WTC11 (cell line): ENCODE data around the gene NRXN3.

ENCODE experiments used
- CTCF ChIP-seq: fragments of 200-600 bp; IDR thresholded peaks from 2 replicates; pipeline ENCODE4 v1.8.0; 2022; ENCODE audit warnings: antibody characterized with exemption
- ESRRA ChIP-seq: sonication (generic); formaldehyde crosslinking; IDR thresholded peaks from 2 replicates; pipeline ENCODE4 v1.8.1; 2022; ENCODE audit warnings: mild to moderate bottlenecking, missing genetic modification reagents, borderline replicate concordance
- JUN ChIP-seq: sonication (generic); formaldehyde crosslinking; IDR thresholded peaks from 2 replicates; pipeline ENCODE4 v1.8.0; 2023; ENCODE audit warnings: mild to moderate bottlenecking, missing genetic modification reagents
- MAX ChIP-seq: sonication (generic); formaldehyde crosslinking; IDR thresholded peaks from 2 replicates; pipeline ENCODE4 v1.8.0; 2022; ENCODE audit warnings: mild to moderate bottlenecking, missing genetic modification reagents
- PRDM15 ChIP-seq: sonication (generic); formaldehyde crosslinking; IDR thresholded peaks from 2 replicates; pipeline ENCODE4 v1.8.0; 2022; ENCODE audit warnings: missing genetic modification reagents

- TF ChIP-seq CTCF (no peak), PRDM15 (CRISPR knock-in tag) (no peak), ESRRA (CRISPR knock-in tag) (no peak), MAX (no peak), JUN (CRISPR knock-in tag) (no peak)
These were observed 1551.4 kb downstream of the NRXN3 start for GRCh38 chr14:79721399-79722084.
